GM12878 (cell line): ENCODE data around the gene ATL2.

Source experiments
- CHD1 ChIP-seq: IDR thresholded peaks from 2 replicates; pipeline ENCODE4 v1.6.1; 2012; ENCODE audit warnings: low read depth, low read length, improper control_type of control experiment
- MYC ChIP-seq: IDR thresholded peaks from 2 replicates; pipeline ENCODE4 v1.6.1; 2011; ENCODE audit warnings: mild to moderate bottlenecking, low read length, moderate library complexity, inconsistent platforms; ENCODE audit not compliant: insufficient read depth, insufficient replicate concordance, insufficient read length, severe bottlenecking
- SMC3 ChIP-seq: IDR thresholded peaks from 2 replicates; pipeline ENCODE4 v1.6.1; 2011; ENCODE audit warnings: low read length, improper control_type of control experiment, borderline replicate concordance
- TF ChIP-seq, protein P1 (sequence below): IDR thresholded peaks from 2 replicates; pipeline ENCODE4 v1.6.1; 2012; ENCODE audit warnings: mild to moderate bottlenecking, low read depth, low read length
- TF ChIP-seq, protein P2 (sequence below), 3 experiments: IDR thresholded peaks in 2 of 3; conservative IDR thresholded peaks in 1 of 3; 2 replicates each; pipeline ENCODE4 v1.5.1; 2011; ENCODE audit warnings: low read depth in 3 of 3, low read length in 3 of 3, mild to moderate bottlenecking in 3 of 3, control low read depth in 2 of 3, moderate library complexity in 2 of 3, inconsistent platforms in 1 of 3, mixed read lengths in 1 of 3; ENCODE audit not compliant: control insufficient read depth in 2 of 3, insufficient read depth in 1 of 3; ENCODE audit errors: extremely low read depth in 1 of 3

DNA sequence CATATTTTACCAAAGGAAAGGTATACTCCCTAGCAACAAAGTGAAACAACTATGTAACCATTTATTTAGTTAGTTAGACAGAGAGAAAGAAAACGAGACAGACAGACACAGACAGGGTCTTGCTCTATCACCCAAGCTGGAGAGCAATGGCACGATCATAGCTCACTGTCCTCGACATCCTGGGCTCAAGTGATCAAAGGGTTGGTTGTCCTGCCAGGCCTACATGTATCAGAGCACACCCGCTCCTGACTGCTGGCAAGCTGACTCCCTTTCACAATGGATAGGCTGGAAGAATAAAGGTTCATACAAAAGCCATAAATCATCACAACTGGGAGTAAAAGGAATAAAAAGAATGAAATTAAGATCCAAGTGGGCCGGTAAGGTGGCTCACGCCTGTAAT is 53.5 kb downstream of the ATL2 start:
- TF ChIP-seq CHD1 (no peak), SMC3 (no peak), MYC (no peak)
- TF ChIP-seq, protein P1, sequence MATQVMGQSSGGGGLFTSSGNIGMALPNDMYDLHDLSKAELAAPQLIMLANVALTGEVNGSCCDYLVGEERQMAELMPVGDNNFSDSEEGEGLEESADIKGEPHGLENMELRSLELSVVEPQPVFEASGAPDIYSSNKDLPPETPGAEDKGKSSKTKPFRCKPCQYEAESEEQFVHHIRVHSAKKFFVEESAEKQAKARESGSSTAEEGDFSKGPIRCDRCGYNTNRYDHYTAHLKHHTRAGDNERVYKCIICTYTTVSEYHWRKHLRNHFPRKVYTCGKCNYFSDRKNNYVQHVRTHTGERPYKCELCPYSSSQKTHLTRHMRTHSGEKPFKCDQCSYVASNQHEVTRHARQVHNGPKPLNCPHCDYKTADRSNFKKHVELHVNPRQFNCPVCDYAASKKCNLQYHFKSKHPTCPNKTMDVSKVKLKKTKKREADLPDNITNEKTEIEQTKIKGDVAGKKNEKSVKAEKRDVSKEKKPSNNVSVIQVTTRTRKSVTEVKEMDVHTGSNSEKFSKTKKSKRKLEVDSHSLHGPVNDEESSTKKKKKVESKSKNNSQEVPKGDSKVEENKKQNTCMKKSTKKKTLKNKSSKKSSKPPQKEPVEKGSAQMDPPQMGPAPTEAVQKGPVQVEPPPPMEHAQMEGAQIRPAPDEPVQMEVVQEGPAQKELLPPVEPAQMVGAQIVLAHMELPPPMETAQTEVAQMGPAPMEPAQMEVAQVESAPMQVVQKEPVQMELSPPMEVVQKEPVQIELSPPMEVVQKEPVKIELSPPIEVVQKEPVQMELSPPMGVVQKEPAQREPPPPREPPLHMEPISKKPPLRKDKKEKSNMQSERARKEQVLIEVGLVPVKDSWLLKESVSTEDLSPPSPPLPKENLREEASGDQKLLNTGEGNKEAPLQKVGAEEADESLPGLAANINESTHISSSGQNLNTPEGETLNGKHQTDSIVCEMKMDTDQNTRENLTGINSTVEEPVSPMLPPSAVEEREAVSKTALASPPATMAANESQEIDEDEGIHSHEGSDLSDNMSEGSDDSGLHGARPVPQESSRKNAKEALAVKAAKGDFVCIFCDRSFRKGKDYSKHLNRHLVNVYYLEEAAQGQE = no peak
- TF ChIP-seq, protein P2, sequence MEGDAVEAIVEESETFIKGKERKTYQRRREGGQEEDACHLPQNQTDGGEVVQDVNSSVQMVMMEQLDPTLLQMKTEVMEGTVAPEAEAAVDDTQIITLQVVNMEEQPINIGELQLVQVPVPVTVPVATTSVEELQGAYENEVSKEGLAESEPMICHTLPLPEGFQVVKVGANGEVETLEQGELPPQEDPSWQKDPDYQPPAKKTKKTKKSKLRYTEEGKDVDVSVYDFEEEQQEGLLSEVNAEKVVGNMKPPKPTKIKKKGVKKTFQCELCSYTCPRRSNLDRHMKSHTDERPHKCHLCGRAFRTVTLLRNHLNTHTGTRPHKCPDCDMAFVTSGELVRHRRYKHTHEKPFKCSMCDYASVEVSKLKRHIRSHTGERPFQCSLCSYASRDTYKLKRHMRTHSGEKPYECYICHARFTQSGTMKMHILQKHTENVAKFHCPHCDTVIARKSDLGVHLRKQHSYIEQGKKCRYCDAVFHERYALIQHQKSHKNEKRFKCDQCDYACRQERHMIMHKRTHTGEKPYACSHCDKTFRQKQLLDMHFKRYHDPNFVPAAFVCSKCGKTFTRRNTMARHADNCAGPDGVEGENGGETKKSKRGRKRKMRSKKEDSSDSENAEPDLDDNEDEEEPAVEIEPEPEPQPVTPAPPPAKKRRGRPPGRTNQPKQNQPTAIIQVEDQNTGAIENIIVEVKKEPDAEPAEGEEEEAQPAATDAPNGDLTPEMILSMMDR (IDR thresholded peaks at IDR 0.05 in 2 of 3, conservative IDR thresholded peaks at IDR 0.05 in 1 of 3; ENCODE audit: control insufficient read depth in 2 of 3, extremely low read depth in 1 of 3, insufficient read depth in 1 of 3, low read depth in 3 of 3, low read length in 3 of 3) = no peak
